K562 (cell line): ENCODE measurements around the gene IGSF21. TPM values are rescaled to one million over a fixed set of nuclear protein-coding genes. Genes with fewer than 3 reads are reported as not detected.
A peak's percentile ranks its signal among the peaks of the same experiment; 100 is the strongest.

Source experiments
- ATAC-seq: fragments of 200-7000 bp; cut with Tn5 transposase; 3 replicates; pipeline ENCODE4 v1.9.1; 2020; ENCODE audit warnings: moderate library complexity
- BruUV-seq: library from RNA; stranded (reverse); fragments of 400-500 nt; replicated peaks from 2 replicates; lab custom pipeline; 2021; lab: Mats Ljungman, UMichigan
- CTCF ChIA-PET: fragments of 300-600 bp; formaldehyde crosslinking; extraction: SDS; loops from one replicate; lab custom pipeline; 2021; ENCODE audit warnings: low intra/inter-chr PET ratio; lab: Yijun Ruan, JAX
- POLR2A ChIA-PET: fragments of 300-600, 350-650 bp; sonication (Branson Sonifier 250); formaldehyde crosslinking; extraction: SDS; loops from one replicate; lab custom pipeline; 2021; ENCODE audit warnings: antibody characterized with exemption, inconsistent platforms; lab: Yijun Ruan, JAX
- DNase-seq, 4 experiments: peaks; one replicate each; pipeline versions ENCODE4 v3.0.0 to v3.0.0-alpha.2; 2011 to 2018; ENCODE audit warnings: low spot score in 3 of 4, mixed read lengths in 3 of 4; ENCODE audit errors: extremely low read depth in 1 of 4
- FAIRE-seq: peaks from 2 replicates; lab custom pipeline; 2011; peaks lifted over from hg19 to GRCh38; lab: Jason Lieb, UNC
- H2AFZ ChIP-seq: 2 replicates; pipeline ENCODE4 v1.6.0; 2011; ENCODE audit warnings: low read depth, low read length, control low read depth, inconsistent platforms
- H3K27ac ChIP-seq: fragments of 200-600 bp; 3 replicates; pipeline ENCODE4 v1.8.0; 2011; ENCODE audit warnings: low read depth, mild to moderate bottlenecking, control low read depth, inconsistent platforms, low read length, moderate library complexity, mixed read lengths; ENCODE audit errors: extremely low read depth
- H3K27me3 ChIP-seq, 2 experiments: fragments of 300-600 bp in 1 of 2; 2 replicates in 1 of 2; 3 replicates in 1 of 2; pipeline versions ENCODE4 v1.6.0 to v1.8.0; 2011; ENCODE audit warnings: inconsistent platforms in 2 of 2, low read length in 2 of 2, mild to moderate bottlenecking in 1 of 2, mixed read lengths in 1 of 2, moderate library complexity in 1 of 2; ENCODE audit not compliant: control insufficient read depth in 2 of 2, insufficient read depth in 2 of 2
- H3K36me3 ChIP-seq: fragments of 300-600 bp; 3 replicates; pipeline ENCODE4 v1.8.0; 2011; ENCODE audit warnings: mild to moderate bottlenecking, low read length, inconsistent platforms; ENCODE audit not compliant: control insufficient read depth, insufficient read depth
- H3K4me1 ChIP-seq, 2 experiments: fragments of 200-600 bp in 1 of 2; replicated peaks in 1 of 2; 2 replicates in 1 of 2; 3 replicates in 1 of 2; pipeline versions ENCODE4 v1.5.1 to v1.8.0; 2011; ENCODE audit warnings: inconsistent platforms in 2 of 2, low read length in 2 of 2, mild to moderate bottlenecking in 1 of 2, mixed read lengths in 1 of 2, moderate library complexity in 1 of 2; ENCODE audit not compliant: control insufficient read depth in 2 of 2, insufficient read depth in 2 of 2
- H3K4me2 ChIP-seq: 2 replicates; pipeline ENCODE4 v1.6.1; 2011; ENCODE audit warnings: low read length, control low read depth, inconsistent platforms, mixed read lengths; ENCODE audit not compliant: insufficient read depth
- H3K4me3 ChIP-seq: fragments of 200-600 bp; sonication (generic), shearing (Covaris generic); 2 replicates; pipeline ENCODE4 v1.5.1; 2016; ENCODE audit warnings: control low read depth, inconsistent platforms
- H3K79me2 ChIP-seq: fragments of 200-600 bp; 3 replicates; pipeline ENCODE4 v1.8.0; 2011; ENCODE audit warnings: low read length, inconsistent platforms; ENCODE audit not compliant: control insufficient read depth, insufficient read depth
- H3K9ac ChIP-seq, 2 experiments: 2 replicates each; pipeline versions ENCODE4 v1.6.0 to v1.6.1; 2011; ENCODE audit warnings: low read depth in 2 of 2, low read length in 2 of 2, control low read depth in 1 of 2, inconsistent platforms in 1 of 2, mild to moderate bottlenecking in 1 of 2, mixed read lengths in 1 of 2; ENCODE audit not compliant: insufficient read depth in 1 of 2
- H3K9me1 ChIP-seq: one replicate; pipeline ENCODE4 v1.6.0; 2011; ENCODE audit warnings: inconsistent platforms, mild to moderate bottlenecking, low read length, moderate library complexity; ENCODE audit not compliant: control insufficient read depth, insufficient read depth
- H3K9me3 ChIP-seq: replicated peaks from 2 replicates; pipeline ENCODE4 v1.5.1; 2011; ENCODE audit warnings: low read depth, low read length, inconsistent platforms; ENCODE audit not compliant: control insufficient read depth, insufficient read depth
- H4K20me1 ChIP-seq: replicated peaks from 2 replicates; pipeline ENCODE4 v1.6.1; 2011; ENCODE audit warnings: low read length, inconsistent platforms, mixed read lengths; ENCODE audit not compliant: control insufficient read depth, insufficient read depth
- ARID1B ChIP-seq: fragments of 450-650 bp; IDR thresholded peaks from 2 replicates; pipeline ENCODE4 v1.6.1; 2016; ENCODE audit warnings: antibody characterized with exemption, mild to moderate bottlenecking, inconsistent platforms
- CTCF ChIP-seq, 3 experiments: IDR thresholded peaks in 2 of 3; conservative IDR thresholded peaks in 1 of 3; 2 replicates each; pipeline ENCODE4 v1.5.1; 2011 to 2012; ENCODE audit warnings: low read length in 3 of 3, mild to moderate bottlenecking in 3 of 3, control low read depth in 2 of 3, improper control_type of control experiment in 1 of 3, inconsistent platforms in 1 of 3, low read depth in 1 of 3, mixed read lengths in 1 of 3, moderate library complexity in 1 of 3; ENCODE audit not compliant: insufficient read depth in 2 of 3
- DEAF1 ChIP-seq: fragments of 450-650 bp; formaldehyde crosslinking; IDR thresholded peaks from 2 replicates; pipeline ENCODE4 v1.4.0; 2020; ENCODE audit warnings: mild to moderate bottlenecking, moderate library complexity
- KLF1 ChIP-seq: fragments of 450-650 bp; IDR thresholded peaks from 2 replicates; pipeline ENCODE4 v1.6.1; 2016; ENCODE audit warnings: missing genetic modification characterization, missing compliant biosample characterization
- PCBP2 ChIP-seq: fragments of 200-400 bp; formaldehyde crosslinking; IDR thresholded peaks from 2 replicates; pipeline ENCODE4 v1.6.1; 2018; ENCODE audit warnings: low read length, low read depth, mild to moderate bottlenecking, moderate library complexity; ENCODE audit not compliant: poor library complexity, severe bottlenecking
- RAD21 ChIP-seq, 2 experiments: fragments of 250-450 bp in 1 of 2; fragments of 450-650 bp in 1 of 2; sonication (Bioruptor Pico) in 1 of 2; formaldehyde crosslinking in 1 of 2; IDR thresholded peaks in 1 of 2; conservative IDR thresholded peaks in 1 of 2; 2 replicates each; pipeline versions ENCODE4 v1.4.0 to v1.8.0; 2020 to 2022; ENCODE audit warnings: mild to moderate bottlenecking in 2 of 2, moderate library complexity in 1 of 2
- SRSF7 ChIP-seq: fragments of 200-400 bp; formaldehyde crosslinking; optimal IDR thresholded peaks from 2 replicates; pipeline ENCODE3; 2017; ENCODE audit warnings: mild to moderate bottlenecking, low read depth, low read length
- ZNF24 ChIP-seq: fragments of 450-650 bp; IDR thresholded peaks from 2 replicates; pipeline ENCODE4 v1.6.1; 2016
- WGBS: fragments of 100-300 bp; shearing (Covaris generic); methylation state at CpG from one replicate; pipeline ENCODE4 v1.1.6; 2016; ENCODE audit warnings: low coverage, mixed read lengths; ENCODE audit not compliant: insufficient coverage; ENCODE audit errors: missing lambda C conversion rate; 5-methylcytosine and 5-hydroxymethylcytosine counted together
- in situ Hi-C: fragments of 300-500 bp; cut with MboI; formaldehyde crosslinking; loops from 4 replicates; pipeline ENCODE4 v1.15.0; 2018; ENCODE audit warnings: inconsistent platforms, mixed read lengths
- intact Hi-C: fragments of 100-400 bp; cut with micrococcal nuclease; formaldehyde crosslinking; loops from 2 replicates; pipeline ENCODE4 v1.14.2; 2022
- polyA plus RNA-seq, 8 experiments: library from polyadenylated mRNA; depleted of rRNA in 4 of 8; stranded (reverse) in 5 of 8; unstranded in 3 of 8; fragments of >200 nt; fragmentation: Nextera tagmentation in 2 of 8; fragmentation: Illumina TruSeq in 1 of 8; extraction: Ambion mirVana in 2 of 8; extraction: Trizol in 1 of 8; gene quantifications; 2 replicates each; pipeline versions ENCODE4 v1.2.1 to v1.2.3, GENCODE V29; 2011 to 2014; ENCODE audit warnings: inconsistent platforms in 1 of 8, missing spikeins in 1 of 8
- total RNA-seq, 7 experiments: library from RNA; depleted of rRNA in 6 of 7; stranded (reverse); fragments of >200 nt in 6 of 7; fragmentation: Illumina TruSeq in 2 of 7; extraction: Trizol in 2 of 7; gene quantifications; 2 replicates each; pipeline versions ENCODE4 v1.2.1 to v1.2.3, GENCODE V29; 2011 to 2021; ENCODE audit warnings: low replicate concordance in 1 of 7

The IGSF21 gene
- total and polyA plus RNA-seq, 9 of the 15 experiments (the other 6 are each of a cell fraction or from before 2014, with no cell fraction given): not detected

- CTCF ChIA-PET: no interaction called here
- no peak for FAIRE-seq
- no peak overlapping the region for H3K27ac ChIP-seq
- no peaks in the 10 kb centered on the region for H3K9me1 ChIP-seq
- in situ Hi-C loops: no loop called here
- no peak overlapping the region for H3K9ac ChIP-seq
- peaks cover 5% of the 10 kb centered on the region; the same call in 1 of the 2 replicates for H4K20me1 ChIP-seq
- H3K4me2 ChIP-seq: no peak overlapping the region
- H3K9me3 ChIP-seq: no peaks in the 10 kb centered on the region
- H2AFZ ChIP-seq: no peak overlapping the region
- BruUV-seq: no TSS peak
- no peaks in the 10 kb centered on the region for H3K36me3 ChIP-seq
- no peaks in the 10 kb centered on the region for H3K79me2 ChIP-seq
- H3K4me3 ChIP-seq: no peak overlapping the region
- peaks cover 0 to 3% of the 10 kb centered on the region in 2 experiments; a peak in 1 of 5 replicates for H3K4me1 ChIP-seq
- intact Hi-C loops: no loop called here
- no peak for DNase-seq
- WGBS: under 1% methylated on average over 7 of the region's 7 CpGs
- peak; percentile 56; the same call in 1 of the 2 replicates for TF ChIP-seq ZNF24
- no peak for TF ChIP-seq ARID1B
- TF ChIP-seq, all 486 proteins: peak for 1
- POLR2A ChIA-PET: interaction anchor here (0.5 kb wide), 1 partner anchor 267 kb away, joined by 3 read pairs; no protein-coding TSS in a partner anchor
- peaks cover 0 to 26% of the 10 kb centered on the region in 2 experiments; a peak in 3 of 5 replicates for H3K27me3 ChIP-seq
- no peak for ATAC-seq
Observed at GRCh38 chr1:18360251-18360650, 252.7 kb downstream of the IGSF21 start.

GRCh38 chr1:18362150-18362549, 254.6 kb downstream of the IGSF21 start:
- intact Hi-C loops (no loop called here), in situ Hi-C loops (no loop called here)
- TF ChIP-seq CTCF (IDR thresholded peaks at IDR 0.05 in 2 of 3, conservative IDR thresholded peaks at IDR 0.05 in 1 of 3; ENCODE audit: insufficient read depth in 2 of 3, low read depth in 1 of 3, low read length in 3 of 3) (peak; percentile 20 to 42 (median 28); a peak in 3 of 6 replicates), SRSF7 (no peak), PCBP2 (no peak), DEAF1 (CRISPR knock-in tag) (0 out of 2 replicates have a peak, but pooled peaks have one; percentile 6), RAD21 (CRISPR knock-in tag; conservative IDR thresholded peaks at IDR 0.05 in 1 of 2, IDR thresholded peaks at IDR 0.05 in 1 of 2) (peak; percentile 29 to 51; a peak in 3 of 4 replicates), KLF1 (tag) (no peak)
- Histone ChIP-seq H3K9me3 (no peaks in the 10 kb centered on the region; the same call in 1 of the 2 replicates), H3K27ac (no peak overlapping the region), H3K9ac (no peak overlapping the region), H3K36me3 (no peaks in the 10 kb centered on the region), H3K4me2 (no peak overlapping the region), H3K9me1 (no peaks in the 10 kb centered on the region), H3K4me1 (peaks cover 0 to 5% of the 10 kb centered on the region in 2 experiments; a peak in 1 of 5 replicates), H4K20me1 (peaks cover 5% of the 10 kb centered on the region; the same call in 1 of the 2 replicates), H3K4me3 (no peak overlapping the region), H2AFZ (no peak overlapping the region), H3K79me2 (no peaks in the 10 kb centered on the region), H3K27me3 (peaks cover 0 to 36% of the 10 kb centered on the region in 2 experiments; a peak in 3 of 5 replicates)
- WGBS: 2% methylated on average over 9 of the region's 9 CpGs
- peak; percentile 62; the same call in 2 of the 3 replicates for ATAC-seq
- FAIRE-seq: no peak
- no TSS peak for BruUV-seq
- POLR2A ChIA-PET: interaction anchor here (0.6 to 0.7 kb wide), 2 partner anchors 13 to 303 kb away, joined by 3 read pairs; no protein-coding TSS in a partner anchor
- CTCF ChIA-PET: no interaction called here
- DNase-seq: no peak
